Measurements from ENCODE around the gene TNRC6C.
"Not testable (repeated sequence)": the region's sequence is repeated elsewhere in the genome, so short reads cannot be mapped to it uniquely, and the experiment has no call there.

TNRC6C gene

GRCh38 chr17:78114831-78115723 is 156.6 kb downstream of the TNRC6C start:
- Histone ChIP-seq H3K4me1 (ENCODE audit: low read depth, poor library complexity, severe bottlenecking) (peaks cover 32% of the 10 kb centered on the region), H3K27me3 (ENCODE audit: insufficient read depth, low read depth) (no peaks in the 10 kb centered on the region), H3K36me3 (ENCODE audit: insufficient read depth) (no peaks in the 10 kb centered on the region), H3K27ac (no peak overlapping the region), H3K4me3 (IDR thresholded peaks at IDR 0.05; ENCODE audit: insufficient read depth, low read depth, low read length) (no peak overlapping the region), H3K4me2 (no peak overlapping the region), H3K9ac (no peak overlapping the region), H4K20me1 (ENCODE audit: insufficient read depth) (no peaks in the 10 kb centered on the region), H2AFZ (ENCODE audit: low read depth) (no peak overlapping the region), H3K79me2 (ENCODE audit: insufficient read depth, low read depth) (no peaks in the 10 kb centered on the region)
- no peak for TF ChIP-seq CTCF (conservative IDR thresholded peaks at IDR 0.05; ENCODE audit: low read depth, low read length)

GRCh38 chr17:78115803-78116202 is 157.3 kb downstream of the TNRC6C start:
- not testable (repeated sequence) for H2AFZ ChIP-seq (ENCODE audit: low read depth); H3K4me2 ChIP-seq; H3K27ac ChIP-seq; H3K4me3 ChIP-seq (IDR thresholded peaks at IDR 0.05; ENCODE audit: insufficient read depth, low read depth, low read length); H3K36me3 ChIP-seq (ENCODE audit: insufficient read depth); H3K79me2 ChIP-seq (ENCODE audit: insufficient read depth, low read depth); H3K9ac ChIP-seq; H3K27me3 ChIP-seq (ENCODE audit: insufficient read depth, low read depth); H4K20me1 ChIP-seq (ENCODE audit: insufficient read depth)
- H3K4me1 ChIP-seq (ENCODE audit: low read depth, poor library complexity, severe bottlenecking), result peaks cover 39% of the 10 kb centered on the region

DNA sequence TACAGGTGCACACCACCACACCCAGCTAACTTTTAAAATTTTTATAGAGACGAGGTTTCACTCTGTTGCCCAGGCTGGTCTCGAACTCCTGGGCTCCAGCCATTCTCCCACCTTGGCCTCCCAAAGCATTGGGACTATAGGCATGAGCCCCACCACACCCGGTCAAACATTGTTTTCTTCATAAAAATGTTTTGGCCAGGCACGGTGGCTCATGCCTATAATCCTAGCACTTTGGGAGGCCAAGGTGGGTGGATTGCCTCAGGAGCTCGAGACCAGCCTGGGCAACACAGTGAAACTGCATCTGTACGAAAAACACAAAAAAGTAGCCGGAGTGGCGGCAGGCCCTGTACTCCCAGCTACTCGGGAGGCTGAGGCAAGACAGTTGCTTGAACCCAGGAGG is 157.9 kb downstream of the TNRC6C start:
- TF ChIP-seq CTCF (conservative IDR thresholded peaks at IDR 0.05; ENCODE audit: low read depth, low read length), result no peak
- no peak overlapping the region for H3K4me3 ChIP-seq (IDR thresholded peaks at IDR 0.05; ENCODE audit: insufficient read depth, low read depth, low read length)
- H3K4me2 ChIP-seq, result no peak overlapping the region
- H3K27ac ChIP-seq, result no peak overlapping the region
- no peaks in the 10 kb centered on the region for H3K36me3 ChIP-seq (ENCODE audit: insufficient read depth)
- no peaks in the 10 kb centered on the region for H3K79me2 ChIP-seq (ENCODE audit: insufficient read depth, low read depth)
- H4K20me1 ChIP-seq (ENCODE audit: insufficient read depth), result no peaks in the 10 kb centered on the region
- H3K9ac ChIP-seq, result no peak overlapping the region
- peaks cover 45% of the 10 kb centered on the region for H3K4me1 ChIP-seq (ENCODE audit: low read depth, poor library complexity, severe bottlenecking)
- no peak overlapping the region for H2AFZ ChIP-seq (ENCODE audit: low read depth)
- H3K27me3 ChIP-seq (ENCODE audit: insufficient read depth, low read depth), result no peaks in the 10 kb centered on the region

DNA sequence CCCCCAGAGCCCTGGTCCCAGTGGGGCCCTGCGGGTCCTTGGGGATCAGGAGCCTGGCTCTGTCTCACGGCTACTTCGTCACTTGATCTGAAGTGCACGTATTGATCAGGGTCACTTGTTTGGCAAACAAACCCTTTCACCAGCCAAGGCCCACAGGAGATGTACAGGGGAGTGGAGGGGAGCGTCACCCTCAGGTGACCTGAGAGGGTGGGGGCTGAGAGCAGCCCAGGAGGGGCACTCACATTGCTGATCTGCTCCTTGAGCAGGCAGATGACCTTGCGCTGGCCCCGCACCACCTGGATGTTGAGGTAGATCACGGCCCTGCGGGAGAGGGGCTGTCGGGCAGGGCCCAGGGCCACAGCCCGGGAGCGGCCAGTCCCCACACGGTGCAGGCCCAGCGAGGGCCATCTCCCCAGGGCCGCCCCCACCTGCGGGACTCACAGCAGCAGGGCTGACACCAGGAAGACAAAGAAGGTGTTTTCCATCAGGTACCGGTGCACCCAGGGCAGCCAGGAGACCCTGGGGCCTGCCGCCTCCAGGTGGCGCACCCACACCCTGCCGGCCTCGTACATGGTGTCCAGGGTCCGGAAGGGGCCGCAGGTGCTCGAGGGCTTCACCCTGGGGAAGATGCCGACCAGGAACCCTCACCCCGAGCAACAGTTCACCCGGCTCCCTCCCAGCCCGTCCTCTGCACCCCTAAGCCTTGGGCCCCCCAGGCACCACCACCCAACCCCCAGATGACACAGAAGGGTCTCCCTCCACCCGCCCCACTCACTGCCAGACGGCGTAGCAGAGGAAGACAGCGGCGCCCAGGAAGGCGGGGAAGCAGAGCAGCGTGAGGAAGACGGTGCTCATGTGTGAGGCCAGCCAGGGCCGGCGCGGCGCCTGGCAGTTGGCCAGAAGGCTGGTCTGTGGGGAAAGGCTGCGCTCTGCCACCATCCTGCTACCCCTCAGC is 158.8 kb downstream of the TNRC6C start:
- Histone ChIP-seq H3K4me1 (ENCODE audit: low read depth, poor library complexity, severe bottlenecking) (peaks cover 52% of the 10 kb centered on the region), H3K9ac (no peak overlapping the region), H3K4me3 (IDR thresholded peaks at IDR 0.05; ENCODE audit: insufficient read depth, low read depth, low read length) (no peak overlapping the region), H3K27ac (peak overlapping the region; percentile 24; the same call in 1 of the 2 replicates), H3K27me3 (ENCODE audit: insufficient read depth, low read depth) (no peaks in the 10 kb centered on the region), H4K20me1 (ENCODE audit: insufficient read depth) (no peaks in the 10 kb centered on the region), H3K36me3 (ENCODE audit: insufficient read depth) (no peaks in the 10 kb centered on the region), H2AFZ (ENCODE audit: low read depth) (no peak overlapping the region), H3K79me2 (ENCODE audit: insufficient read depth, low read depth) (no peaks in the 10 kb centered on the region), H3K4me2 (peak overlapping the region; percentile 25; the same call in 1 of the 2 replicates)
- peak; percentile 54 for TF ChIP-seq CTCF (conservative IDR thresholded peaks at IDR 0.05; ENCODE audit: low read depth, low read length)

Data from KMS-11 (cell line).